ENCODE results near the gene EXOSC1.

- no peak for TF ChIP-seq CTCF (IDR thresholded peaks at IDR 0.05; ENCODE audit: poor library complexity)
- TF ChIP-seq EZH2 (IDR thresholded peaks at IDR 0.05; ENCODE audit: borderline replicate concordance), result no peak
Observed at GRCh38 chr10:97445357-97445721, 467 bp downstream of the EXOSC1 start.
